Ishikawa (cell line): Measurements from ENCODE around the gene LPCAT1.

Experiments used
- CEBPB ChIP-seq: IDR thresholded peaks from 2 replicates; pipeline ENCODE4 v1.6.1; 2012
- CREB1 ChIP-seq: IDR thresholded peaks from 2 replicates; pipeline ENCODE4 v1.6.1; 2012; ENCODE audit warnings: low read depth
- EP300 ChIP-seq: IDR thresholded peaks from 2 replicates; pipeline ENCODE4 v1.6.1; 2012; ENCODE audit warnings: borderline replicate concordance
- MAX ChIP-seq: IDR thresholded peaks from 2 replicates; pipeline ENCODE4 v1.6.1; 2012
- RAD21 ChIP-seq: IDR thresholded peaks from 2 replicates; pipeline ENCODE4 v1.6.1; 2012; ENCODE audit warnings: low read depth
- REST ChIP-seq: IDR thresholded peaks from 2 replicates; pipeline ENCODE4 v1.6.1; 2012; ENCODE audit warnings: low read depth, mild to moderate bottlenecking
- ZBTB7A ChIP-seq: IDR thresholded peaks from 2 replicates; pipeline ENCODE4 v1.6.1; 2012; ENCODE audit warnings: low read depth

- no peak for TF ChIP-seq EP300
- no peak for TF ChIP-seq REST
- no peak for TF ChIP-seq ZBTB7A
- no peak for TF ChIP-seq MAX
- no peak for TF ChIP-seq RAD21
- no peak for TF ChIP-seq CREB1
- no peak for TF ChIP-seq CEBPB
These were observed 2.9 kb upstream of the LPCAT1 start for GRCh38 chr5:1526681-1527131.
